BJ (cell line): Measurements from ENCODE around the gene KCNJ10. TPM values are rescaled to one million over a fixed set of nuclear protein-coding genes. Genes with fewer than 3 reads are reported as not detected.

Experiments
- CTCF ChIA-PET: fragments of 350-600 bp; formaldehyde crosslinking; extraction: SDS; loops from one replicate; lab custom pipeline; 2021; ENCODE audit warnings: antibody characterized with exemption, inconsistent platforms; lab: Yijun Ruan, JAX
- POLR2A ChIA-PET: fragments of 300-600 bp; sonication (Branson Sonifier 250); formaldehyde crosslinking; extraction: SDS; loops from one replicate; lab custom pipeline; 2021; ENCODE audit warnings: antibody characterized with exemption; lab: Charles Lee
- DNase-seq: peaks from one replicate; pipeline ENCODE4 v3.0.0-alpha.2; 2011; ENCODE audit warnings: low read depth
- H3K27me3 ChIP-seq: 2 replicates; pipeline ENCODE4 v1.6.0; 2011; ENCODE audit warnings: low read length; ENCODE audit not compliant: control insufficient read depth, insufficient read depth
- H3K36me3 ChIP-seq: 2 replicates; pipeline ENCODE4 v1.5.1; 2011; ENCODE audit warnings: low read length; ENCODE audit not compliant: control insufficient read depth, insufficient read depth
- H3K4me3 ChIP-seq: 2 replicates; pipeline ENCODE4 v1.5.1; 2011; ENCODE audit warnings: low read depth, mild to moderate bottlenecking, control low read depth, low read length
- polyA plus RNA-seq: library from polyadenylated mRNA; depleted of rRNA; stranded (reverse); fragments of >200 nt; gene quantifications from 2 replicates; pipeline ENCODE4 v1.2.3, GENCODE V29; 2011
- TF ChIP-seq, protein P1 (sequence below): IDR thresholded peaks from 2 replicates; pipeline ENCODE4 v1.5.1; 2011; ENCODE audit warnings: low read depth, mild to moderate bottlenecking, control low read depth, inconsistent platforms, low read length, moderate library complexity; ENCODE audit not compliant: insufficient read depth

The KCNJ10 gene
- polyA plus RNA-seq, 1 experiment, result not detected

DNA sequence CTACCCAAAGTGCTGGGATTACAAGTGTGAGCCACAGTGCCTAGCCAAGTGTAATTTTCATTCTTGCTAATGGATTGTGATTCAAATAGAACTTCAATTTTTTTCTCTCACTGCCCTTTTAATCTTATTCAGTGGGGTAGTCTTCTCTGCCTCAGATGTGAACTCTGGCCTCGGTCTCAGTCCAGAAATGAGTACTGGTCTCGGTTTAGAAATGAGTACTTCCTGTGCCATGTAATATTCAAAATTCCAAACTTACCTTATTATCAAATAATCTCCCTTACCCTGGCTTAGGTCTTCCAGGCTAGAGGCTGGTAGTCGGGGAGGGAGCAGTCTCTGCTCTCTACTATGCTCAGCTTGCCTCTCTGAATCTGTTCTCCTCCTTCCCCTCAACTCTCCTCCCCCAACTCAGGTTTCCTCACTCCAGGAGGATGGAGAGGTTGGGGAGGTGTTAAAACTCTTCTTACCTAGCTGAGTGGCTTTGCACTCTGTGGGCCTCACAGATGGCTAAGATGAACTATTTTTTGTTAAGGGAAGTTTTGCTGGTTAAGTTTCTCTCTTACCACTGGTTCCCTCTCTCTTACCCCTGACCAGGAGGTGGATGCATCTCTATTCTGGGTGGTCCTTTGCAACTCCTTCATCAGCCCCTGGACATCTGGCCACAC is 111.1 kb downstream of the KCNJ10 start:
- POLR2A ChIA-PET, result no interaction called here
- H3K36me3 ChIP-seq, result no peaks in the 10 kb centered on the region
- TF ChIP-seq, protein P1, sequence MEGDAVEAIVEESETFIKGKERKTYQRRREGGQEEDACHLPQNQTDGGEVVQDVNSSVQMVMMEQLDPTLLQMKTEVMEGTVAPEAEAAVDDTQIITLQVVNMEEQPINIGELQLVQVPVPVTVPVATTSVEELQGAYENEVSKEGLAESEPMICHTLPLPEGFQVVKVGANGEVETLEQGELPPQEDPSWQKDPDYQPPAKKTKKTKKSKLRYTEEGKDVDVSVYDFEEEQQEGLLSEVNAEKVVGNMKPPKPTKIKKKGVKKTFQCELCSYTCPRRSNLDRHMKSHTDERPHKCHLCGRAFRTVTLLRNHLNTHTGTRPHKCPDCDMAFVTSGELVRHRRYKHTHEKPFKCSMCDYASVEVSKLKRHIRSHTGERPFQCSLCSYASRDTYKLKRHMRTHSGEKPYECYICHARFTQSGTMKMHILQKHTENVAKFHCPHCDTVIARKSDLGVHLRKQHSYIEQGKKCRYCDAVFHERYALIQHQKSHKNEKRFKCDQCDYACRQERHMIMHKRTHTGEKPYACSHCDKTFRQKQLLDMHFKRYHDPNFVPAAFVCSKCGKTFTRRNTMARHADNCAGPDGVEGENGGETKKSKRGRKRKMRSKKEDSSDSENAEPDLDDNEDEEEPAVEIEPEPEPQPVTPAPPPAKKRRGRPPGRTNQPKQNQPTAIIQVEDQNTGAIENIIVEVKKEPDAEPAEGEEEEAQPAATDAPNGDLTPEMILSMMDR, result no peak
- no peak overlapping the region for H3K4me3 ChIP-seq
- CTCF ChIA-PET, result interaction anchor here (1.0 to 39.5 kb wide), 4 partner anchors 9 to 52 kb away, joined by 3 to 889 read pairs (median 14); partner anchors contain the start of gene IGSF9
- DNase-seq, result no peak
- H3K27me3 ChIP-seq, result no peaks in the 10 kb centered on the region

DNA sequence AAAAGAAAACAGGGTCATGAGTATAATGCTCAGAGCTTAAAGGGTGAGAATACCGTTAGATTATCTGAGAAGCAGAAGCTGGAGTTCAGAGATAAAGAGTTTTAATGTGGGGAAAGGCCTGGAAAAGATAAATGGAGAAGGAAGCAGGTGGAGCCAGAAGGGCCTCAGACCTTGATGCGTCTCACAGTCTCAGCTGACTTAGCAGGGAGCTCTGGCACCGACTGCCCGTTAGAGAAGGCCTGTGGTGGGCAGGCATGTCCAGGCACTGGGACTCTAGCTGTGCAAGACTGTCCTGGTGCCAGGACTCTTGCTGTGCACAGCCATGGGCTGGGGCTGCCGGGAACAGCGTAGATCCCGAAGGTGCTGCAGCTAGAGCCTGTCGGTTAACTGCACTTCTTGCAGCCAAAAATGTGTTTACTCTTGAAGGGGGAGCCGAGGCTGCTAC is 112.1 kb downstream of the KCNJ10 start:
- Histone ChIP-seq H3K27me3 (no peaks in the 10 kb centered on the region; the same call in 1 of the 2 replicates), H3K36me3 (no peaks in the 10 kb centered on the region), H3K4me3 (no peak overlapping the region)
- DNase-seq, result no peak
- ChIA-PET POLR2A (interaction anchor here (0.6 kb wide), 2 partner anchors 10 to 72 kb away, joined by 3 to 4 read pairs; no protein-coding TSS in a partner anchor), CTCF (interaction anchor here (0.5 to 39.5 kb wide), 5 partner anchors 10 to 1699 kb away, joined by 3 to 889 read pairs (median 3); partner anchors contain the start of gene IGSF9)
- TF ChIP-seq, protein P1, result no peak

DNA sequence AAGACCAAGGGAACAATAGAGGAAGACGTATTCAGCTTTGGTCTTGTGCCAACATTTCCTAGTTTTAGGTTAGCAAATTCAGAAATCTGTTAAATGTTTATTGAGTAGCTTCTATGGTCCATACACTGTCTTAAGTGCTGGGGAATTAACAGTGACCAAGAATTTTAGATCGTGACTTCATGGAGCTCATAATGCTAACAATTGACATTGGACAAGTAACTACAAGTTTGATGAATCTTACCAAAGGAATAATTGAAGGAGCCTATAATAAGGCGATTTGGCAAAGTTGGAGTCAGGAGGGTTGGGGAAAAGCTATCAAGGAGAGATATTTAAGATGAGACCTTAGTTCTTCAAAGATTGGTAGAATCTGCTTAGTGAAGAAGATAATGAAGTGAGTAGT is 114.5 kb downstream of the KCNJ10 start:
- ChIA-PET CTCF (interaction anchor here (4.9 to 39.5 kb wide), 2 partner anchors 8 to 55 kb away, joined by 25 to 889 read pairs; partner anchors contain the start of gene IGSF9), POLR2A (no interaction called here)
- Histone ChIP-seq H3K27me3 (peaks cover 5% of the 10 kb centered on the region; the same call in 1 of the 2 replicates), H3K4me3 (no peak overlapping the region), H3K36me3 (no peaks in the 10 kb centered on the region)
- no peak for DNase-seq
- TF ChIP-seq, protein P1, result no peak

DNA sequence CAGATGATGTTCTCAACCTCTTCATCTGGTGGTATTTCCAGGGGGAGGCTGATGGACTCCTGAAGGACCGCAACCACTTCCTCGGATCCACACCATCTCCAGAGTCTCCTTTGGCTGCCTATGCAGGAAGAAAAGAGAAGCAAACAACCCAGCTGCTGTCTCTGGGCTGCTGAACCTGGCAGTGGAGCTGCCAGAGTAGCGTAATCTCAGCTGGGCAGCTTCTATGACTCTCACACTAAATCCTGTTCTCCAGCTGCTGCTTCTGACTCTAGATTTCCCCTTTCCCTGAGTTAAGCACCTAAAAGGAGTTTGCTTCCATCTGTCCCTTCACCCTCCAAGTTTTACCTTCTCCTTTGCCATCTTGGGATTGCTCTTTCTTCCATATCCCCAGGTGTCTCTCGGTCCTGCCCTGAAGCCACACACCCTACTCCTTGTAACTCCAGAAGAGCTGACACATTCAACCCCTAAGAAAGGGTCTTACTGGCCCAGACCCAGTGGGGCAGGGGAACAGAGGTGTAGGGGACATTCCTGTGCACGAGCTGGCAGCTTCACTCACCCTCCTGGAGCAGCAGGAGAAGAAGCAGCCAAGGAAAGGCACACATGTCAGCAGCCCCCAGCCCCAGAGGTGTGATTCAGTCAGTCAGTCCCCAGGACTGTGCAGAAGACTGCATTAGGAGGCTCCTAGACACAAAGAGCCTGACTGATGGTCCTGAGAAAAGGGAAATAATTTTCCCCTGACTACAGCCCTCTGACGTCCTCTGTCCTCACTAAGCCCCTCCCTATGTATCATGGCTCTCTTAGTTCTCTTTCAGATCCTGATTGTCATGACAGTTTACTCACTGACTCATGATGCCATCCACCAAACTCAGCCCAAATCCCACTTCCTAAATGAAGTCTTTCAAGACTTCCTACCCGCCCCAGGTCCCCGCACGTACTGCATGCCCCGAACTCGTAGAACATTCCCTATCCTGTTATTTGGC is 116.1 kb downstream of the KCNJ10 start, which contains the start of gene SLAMF9:
Gene SLAMF9 (minus strand): TSS at position 702 of the 980 bp plus-strand sequence. CDS start 100 bp downstream, at position 602.
- TF ChIP-seq, protein P1, result no peak
- ChIA-PET POLR2A (no interaction called here), CTCF (interaction anchor here (1.1 to 39.5 kb wide), 4 partner anchors 8 to 57 kb away, joined by 4 to 889 read pairs (median 4); partner anchors contain the start of gene IGSF9)
- DNase-seq, result no peak
- Histone ChIP-seq H3K36me3 (no peaks in the 10 kb centered on the region), H3K27me3 (peaks cover 5% of the 10 kb centered on the region; the same call in 1 of the 2 replicates), H3K4me3 (no peak within 1 kb of the TSS)
